Stimulated activated CD8-positive, alpha-beta memory T cell treated with anti-CD3 and anti-CD28 coated beads, Interleukin-2, amount 100 ng/mL, for 48 hours (primary cell): ENCODE results near the gene ETHE1.
"Not testable (repeated sequence)": the region's sequence is repeated elsewhere in the genome, so short reads cannot be mapped to it uniquely, and the experiment has no call there.

Experiments used
- DNase-seq, 2 donors: peaks; one replicate each; pipeline ENCODE4 v3.0.0-alpha.2; 2020; ENCODE audit warnings: low read depth in 2 of 2

ETHE1 gene

DNA sequence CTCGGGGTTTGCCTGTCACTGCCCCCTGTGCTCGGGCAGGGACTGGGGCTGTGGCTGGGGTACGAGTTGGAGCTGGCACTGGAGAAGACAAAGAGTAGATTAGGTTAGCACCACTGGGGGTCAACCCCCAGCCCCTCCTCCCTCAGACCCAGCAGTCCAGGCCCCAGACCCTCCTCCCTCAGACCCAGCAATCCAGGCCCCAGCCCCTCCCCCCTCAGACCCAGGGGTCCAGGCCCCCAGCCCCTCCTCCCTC lies 25.1 kb upstream of the ETHE1 start:
- DNase-seq: no peak

DNA sequence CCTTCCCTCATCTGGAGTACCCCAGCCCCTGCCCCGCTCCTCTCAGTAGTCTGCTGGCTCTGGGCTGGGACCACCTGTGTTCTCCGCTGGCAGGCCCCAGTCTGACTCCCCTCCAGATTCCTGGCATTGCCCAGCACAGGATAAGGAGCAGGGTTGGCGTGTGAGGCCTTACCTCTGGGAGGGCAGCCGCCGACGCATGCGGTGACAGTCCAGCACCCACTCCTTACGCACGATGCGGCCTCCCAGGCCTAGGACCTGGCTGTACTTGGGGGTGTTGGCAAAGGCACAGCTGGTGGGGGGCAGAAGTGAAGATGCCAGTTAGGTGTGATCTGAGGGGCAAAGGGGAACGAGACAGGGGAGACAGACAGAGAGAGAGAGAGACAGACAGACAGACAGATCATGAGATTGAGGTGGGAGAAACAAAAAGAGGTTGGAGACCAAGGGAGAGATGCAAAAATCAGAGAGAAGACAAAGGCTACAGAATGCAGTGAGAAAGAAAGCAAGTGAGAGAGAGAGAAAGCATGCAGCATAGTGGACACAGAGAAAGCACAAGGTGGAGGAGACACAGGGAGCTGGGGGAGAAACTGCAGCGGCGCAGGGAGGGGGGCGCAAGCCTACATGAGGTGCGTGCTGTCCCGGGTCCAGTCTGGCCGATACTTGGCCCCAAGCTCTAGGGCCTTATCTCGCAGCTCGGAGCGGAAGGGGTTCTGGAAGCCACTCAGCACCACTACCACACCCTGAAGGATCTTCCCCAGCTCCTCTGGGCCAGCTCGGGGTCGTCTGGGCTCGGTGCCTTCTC lies 24.6 kb upstream of the ETHE1 start:
- no peak for DNase-seq

DNA sequence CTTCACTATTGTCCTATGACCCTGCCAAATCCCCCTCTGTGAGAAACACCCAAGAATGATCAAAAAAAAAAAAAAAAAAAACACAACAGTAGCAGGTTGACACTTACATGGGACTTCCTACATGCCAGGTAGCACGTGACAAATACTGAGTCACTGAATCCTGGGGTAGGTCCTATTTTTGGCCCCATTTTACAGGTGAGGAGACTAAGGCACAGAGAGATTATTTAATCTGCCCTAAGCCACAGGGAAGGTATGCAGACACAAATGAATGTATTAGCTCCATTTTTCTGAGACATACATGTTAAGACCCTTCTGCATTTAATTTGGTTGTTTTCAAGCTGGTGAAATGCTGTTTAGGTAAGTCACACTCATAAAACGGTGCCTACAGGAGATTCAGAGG lies 21.7 kb upstream of the ETHE1 start:
- DNase-seq: no peak

DNA sequence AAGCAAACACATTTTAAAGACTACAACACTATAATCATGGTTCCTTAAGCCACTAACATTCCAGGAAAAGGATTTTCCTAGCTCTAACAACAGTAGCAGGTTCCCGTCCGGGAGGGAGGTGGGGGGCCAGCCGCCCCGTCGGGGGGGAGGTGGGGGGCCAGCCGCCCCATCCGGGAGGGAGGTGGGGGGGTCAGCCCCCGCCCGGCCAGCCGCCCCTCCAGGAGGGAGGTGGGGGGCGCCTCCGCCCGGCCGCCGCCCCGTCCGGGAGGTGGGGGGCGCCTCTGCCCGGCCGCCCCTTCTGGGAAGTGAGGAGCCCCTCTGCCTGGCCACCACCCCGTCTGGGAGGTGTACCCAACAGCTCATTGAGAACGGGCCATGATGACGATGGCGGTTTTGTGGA lies 20.9 kb upstream of the ETHE1 start:
- DNase-seq: not testable (repeated sequence)

DNA sequence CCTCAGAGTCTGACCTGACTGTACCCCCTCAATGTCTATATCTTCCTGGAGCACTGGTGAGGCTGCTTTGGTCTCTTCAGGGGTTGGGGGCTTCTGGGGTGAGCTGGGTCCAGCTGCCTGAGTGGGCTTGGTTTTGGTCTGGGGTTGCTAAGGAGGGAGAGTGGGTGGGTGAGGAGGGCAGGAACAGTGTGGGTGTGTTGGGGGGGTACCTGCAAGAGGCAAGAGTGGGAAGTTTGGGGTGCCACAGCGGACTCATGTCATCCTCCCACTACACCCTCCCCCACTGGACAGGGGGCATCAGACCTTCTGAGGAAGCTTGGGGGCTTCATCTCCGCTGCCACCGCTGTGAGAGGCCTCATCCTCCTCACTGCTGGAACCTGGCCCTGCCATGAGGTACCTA lies 19.6 kb upstream of the ETHE1 start:
- DNase-seq: no peak

DNA sequence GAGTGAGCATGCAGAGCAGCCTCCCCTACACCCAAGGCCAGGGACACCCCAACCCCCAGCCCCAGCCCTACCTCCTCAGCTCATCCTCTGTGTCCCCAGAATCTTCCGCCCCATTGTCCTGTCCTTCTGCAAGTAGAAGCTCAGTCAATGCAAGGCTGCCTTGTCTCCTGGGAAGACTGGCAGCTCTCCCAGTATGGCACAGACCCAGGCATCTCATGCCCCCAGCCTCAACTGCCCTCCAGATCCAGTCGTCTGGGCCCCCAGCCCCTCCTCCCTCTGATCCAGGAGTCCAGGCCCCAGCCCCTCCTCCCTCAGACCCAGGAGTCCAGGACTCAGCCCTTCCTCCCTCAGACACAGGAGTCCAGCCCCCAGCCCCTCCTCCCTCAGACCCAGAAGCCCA lies 19.0 kb upstream of the ETHE1 start:
- no peak for DNase-seq

DNA sequence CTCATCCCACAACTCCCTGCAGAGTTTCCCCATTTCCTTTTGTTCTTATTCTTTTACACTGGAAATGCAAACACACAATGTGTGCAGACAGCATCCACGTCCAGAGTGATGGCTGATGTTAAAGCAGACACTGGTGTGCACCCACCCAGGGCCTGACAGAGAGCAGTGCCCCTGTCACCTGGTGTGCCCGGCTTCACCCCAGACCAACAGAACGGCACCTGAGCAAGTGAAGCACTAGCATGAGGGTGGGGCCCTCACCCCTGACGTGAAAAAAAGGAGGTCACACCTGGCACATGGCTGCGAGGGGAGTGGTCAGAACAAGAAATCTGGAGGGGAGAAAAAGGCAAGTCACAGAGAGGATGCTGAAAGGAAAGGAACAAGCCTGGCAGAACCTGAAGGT lies 18.3 kb upstream of the ETHE1 start:
- no peak for DNase-seq

DNA sequence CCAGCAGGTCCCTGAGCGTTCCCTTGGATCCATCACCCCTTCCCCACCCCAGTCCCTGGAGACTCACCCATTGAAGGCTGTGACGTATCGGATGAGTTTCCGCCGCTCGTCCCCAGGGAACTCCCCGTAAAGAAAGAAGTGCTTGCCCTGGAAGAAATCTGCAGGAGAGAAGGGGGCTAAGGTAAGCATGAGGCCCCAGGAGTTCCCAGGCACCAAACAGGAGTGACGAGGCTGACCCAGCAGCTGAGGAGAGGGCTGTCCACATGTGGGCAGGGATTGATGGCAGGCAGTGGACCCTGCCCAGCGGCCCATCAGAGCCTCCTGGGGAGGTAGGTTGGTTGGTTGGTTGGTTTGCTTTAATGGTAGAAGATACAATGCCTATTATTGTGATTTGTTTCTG lies 17.1 kb upstream of the ETHE1 start:
- DNase-seq: no peak

DNA sequence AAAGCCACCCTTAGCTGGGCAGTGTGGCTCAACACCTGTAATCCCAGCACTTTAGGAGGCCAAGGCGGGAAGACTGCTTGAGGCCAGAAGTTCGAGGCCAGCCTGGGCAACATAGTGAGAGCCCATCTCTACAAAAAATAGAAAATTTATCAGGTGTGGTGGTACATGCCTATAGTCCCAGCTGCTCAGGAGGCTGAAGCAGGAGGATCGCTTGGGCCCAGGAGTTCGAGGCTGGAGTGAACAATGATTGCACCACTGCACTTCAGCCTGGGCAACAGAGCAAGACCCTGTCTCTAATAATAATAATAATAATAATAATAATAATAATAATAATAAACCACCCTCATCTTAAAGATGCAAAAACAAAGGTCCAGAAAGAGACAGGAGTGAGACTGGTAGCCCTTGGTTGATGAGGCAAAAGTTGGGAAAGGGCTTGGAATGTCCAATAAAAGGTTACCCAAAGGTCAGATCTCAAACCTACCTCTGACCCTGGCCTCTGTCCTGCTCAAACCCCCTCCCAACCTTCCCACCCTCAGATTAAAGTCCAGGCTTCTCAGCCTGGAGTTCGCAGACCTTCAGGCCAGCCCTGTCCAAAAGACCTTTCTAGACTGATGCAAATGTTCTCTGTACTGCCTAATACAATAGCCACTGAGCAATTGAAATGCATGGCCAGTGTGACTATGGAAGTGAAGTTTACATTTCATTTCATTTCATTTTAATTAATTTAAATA lies 15.1 kb upstream of the ETHE1 start:
- no peak for DNase-seq

DNA sequence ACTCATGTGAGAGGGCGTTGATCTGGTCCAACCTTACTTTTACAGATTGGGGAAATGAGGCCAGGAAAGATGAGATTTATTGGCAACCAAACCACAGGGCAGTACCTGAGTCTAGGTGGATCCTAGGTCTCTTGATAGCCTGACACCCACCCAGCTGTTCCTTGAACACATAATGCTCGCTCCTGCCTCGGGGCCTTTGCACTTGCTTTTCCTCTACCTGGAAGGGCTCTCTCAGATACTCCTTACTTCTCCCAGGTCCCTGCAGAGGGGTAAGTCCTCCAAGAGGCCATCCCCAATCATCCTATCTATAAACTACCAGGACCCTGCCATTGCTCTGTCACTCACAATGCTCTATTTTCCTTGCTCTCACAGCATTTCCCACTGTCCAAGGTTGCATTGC lies 13.4 kb upstream of the ETHE1 start:
- no peak for DNase-seq

DNA sequence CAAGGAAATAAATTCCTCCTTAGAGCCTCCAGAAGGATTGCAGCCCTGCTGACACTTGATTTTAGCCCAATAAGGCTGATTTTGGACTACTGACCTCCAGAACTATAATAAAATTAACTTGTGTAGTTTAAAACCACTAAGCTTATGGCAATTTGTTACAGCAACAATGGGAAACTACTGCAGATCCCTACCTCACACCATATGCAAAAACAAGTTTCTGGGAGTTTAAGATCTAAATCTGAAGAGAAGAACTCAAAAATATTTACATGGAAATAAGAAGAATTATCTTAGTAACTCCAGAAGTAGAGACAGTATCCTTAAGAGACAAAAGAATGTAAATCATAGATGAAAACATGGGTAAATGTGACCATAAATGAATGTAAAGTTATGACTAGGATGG lies 11.9 kb upstream of the ETHE1 start:
- no peak for DNase-seq

DNA sequence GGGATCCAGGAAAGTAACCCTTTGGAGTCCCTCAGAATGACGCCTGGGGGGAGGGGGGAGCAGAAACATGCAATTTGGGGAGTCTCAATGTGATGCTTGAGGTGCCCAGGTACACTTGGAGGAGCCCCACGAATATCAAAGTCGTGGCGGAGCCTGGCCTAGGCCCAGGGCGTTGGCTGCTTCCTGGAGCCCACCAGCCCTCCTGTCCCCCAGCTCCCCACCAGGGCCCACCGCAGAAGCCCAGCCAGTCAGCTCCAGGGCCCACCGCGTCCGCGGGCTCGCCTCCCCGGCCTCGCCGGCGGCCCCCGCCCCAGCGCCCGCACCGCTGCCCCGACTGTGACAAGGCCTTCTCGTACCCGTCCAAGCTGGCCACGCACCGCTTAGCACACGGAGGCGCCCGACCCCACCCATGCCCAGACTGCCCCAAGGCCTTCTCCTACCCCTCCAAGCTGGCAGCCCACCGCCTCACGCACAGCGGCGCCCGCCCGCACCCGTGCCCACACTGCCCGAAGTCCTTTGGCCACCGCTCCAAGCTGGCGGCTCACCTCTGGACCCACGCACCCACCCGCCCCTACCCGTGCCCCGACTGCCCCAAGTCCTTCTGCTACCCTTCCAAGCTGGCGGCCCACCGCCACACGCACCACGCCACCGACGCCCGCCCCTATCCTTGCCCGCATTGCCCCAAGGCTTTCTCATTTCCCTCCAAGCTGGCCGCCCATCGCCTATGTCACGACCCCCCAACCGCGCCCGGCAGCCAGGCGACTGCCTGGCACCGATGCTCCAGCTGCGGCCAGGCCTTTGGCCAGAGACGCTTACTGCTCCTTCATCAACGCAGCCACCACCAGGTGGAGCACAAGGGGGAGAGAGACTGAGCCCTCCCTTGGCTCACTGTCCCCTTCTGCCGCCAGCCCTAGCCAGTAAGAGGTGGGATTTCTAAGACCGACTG lies 8.1 kb upstream of the ETHE1 start:
- DNase-seq: peak in 1 of 2 donors; percentile 18

DNA sequence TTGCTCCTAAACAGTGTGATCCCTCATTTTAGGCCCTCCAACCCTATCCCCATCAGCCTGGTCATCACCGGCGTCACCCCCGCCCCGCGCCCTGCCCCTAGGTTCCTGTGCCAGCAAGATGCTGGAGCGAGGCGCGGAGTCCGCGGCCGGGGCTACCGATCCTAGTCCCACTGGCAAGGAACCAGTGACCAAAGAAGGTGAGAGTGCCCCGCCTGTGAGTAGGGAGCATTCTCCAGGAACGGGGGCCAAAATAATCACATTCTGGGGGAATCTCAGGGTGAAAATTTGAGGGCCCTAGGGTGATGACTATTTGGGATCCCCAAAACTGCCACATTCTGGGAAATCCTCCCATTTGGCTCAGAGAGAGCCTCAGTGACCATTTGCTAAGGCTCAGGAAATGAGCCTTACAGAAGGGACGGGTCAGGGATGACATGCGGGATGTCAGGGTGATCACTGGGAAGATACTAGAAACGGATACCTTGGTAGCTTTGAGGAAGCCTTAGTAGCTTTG lies 7.4 kb upstream of the ETHE1 start:
- no peak for DNase-seq

DNA sequence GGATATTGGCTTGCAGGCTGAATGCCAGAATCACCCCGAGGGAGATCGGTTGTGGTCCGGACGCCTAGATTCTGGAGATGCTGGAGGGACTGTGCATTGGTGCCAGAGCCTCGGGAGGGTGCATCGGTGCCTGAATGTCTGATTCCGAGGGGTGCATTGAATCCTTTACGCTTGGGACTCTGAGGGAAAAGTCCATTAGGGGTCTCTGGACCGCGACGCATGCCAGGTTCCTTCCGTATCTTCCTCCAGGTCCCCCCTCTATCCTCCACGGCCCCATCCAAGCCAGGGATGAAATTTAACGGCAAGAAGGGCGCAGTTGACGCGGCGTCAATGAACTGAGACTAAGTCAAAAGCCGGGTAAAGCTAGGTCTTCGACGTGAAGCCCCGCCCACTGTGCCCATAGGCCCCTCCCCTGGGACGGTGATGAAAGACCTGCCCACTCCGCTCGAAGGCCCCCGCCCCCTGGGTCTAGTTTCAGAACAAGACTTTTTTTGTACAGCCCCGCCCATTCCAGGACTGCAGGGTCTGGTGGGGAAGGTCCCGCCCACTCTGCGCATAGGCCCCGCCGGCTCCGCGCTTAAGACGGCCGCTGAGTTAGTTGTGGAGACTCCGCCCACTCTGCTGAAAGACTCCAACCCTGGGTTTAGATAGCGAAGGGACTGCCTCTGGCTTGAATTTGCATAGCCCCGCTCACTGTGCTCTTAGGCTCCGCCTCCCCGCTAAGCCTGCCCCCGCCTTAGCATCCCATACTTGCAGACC lies 6.7 kb upstream of the ETHE1 start:
- peak; percentile 90 to 97 for DNase-seq

DNA sequence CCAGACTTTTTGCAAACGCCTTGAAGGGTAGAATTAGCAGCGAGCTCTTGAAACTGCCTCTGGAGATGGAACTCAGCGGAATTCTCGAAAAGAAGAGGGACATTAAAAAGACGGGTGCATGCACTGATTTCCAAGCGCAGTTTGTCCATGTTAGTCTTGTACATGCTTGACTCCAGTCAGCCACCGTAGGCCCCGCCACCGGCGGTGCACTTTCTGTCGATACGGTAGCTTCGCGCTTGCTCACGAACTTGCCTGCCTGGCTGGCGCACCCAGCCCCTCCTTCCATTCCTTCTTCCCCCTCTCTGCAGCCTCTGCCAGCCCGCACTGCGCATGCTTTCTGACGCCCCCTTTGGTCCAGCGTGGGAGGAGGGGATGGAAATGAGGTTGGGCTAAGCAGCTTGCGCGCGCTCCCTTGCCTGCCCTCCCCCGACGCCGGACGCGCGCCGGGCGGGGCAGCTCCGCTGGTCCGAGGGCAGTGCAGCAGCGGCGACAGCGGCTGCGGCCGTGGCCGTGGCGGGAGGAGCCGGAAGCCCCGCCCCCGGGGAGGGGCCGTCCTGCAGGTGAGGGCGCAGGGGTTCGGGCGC lies 6.1 kb upstream of the ETHE1 start, which contains the start of gene ZNF575:
Gene ZNF575 (plus strand): TSS at position 227 of the 584 bp plus-strand sequence. CDS start 1,235 bp downstream, outside the sequence.
- DNase-seq: peak; percentile 77 to 88

DNA sequence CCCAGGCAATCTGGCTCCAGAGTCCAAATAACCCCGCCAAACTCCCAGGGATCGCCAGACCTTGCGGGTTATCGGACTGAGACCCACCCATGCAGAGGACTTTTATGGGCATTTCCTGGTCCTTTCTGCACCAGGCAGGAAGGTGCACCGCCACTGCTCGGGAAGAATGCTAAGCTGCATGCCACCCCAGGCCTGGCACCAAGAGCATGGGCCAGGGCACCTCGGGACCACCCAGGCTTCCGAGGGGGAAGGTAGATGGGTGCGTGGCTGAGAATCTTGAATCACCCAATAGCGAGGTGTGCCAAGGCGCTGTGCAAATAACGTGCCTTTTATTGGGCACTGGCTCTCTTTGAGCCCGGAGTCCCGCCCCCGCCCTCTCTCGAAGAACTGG lies 5.6 kb upstream of the ETHE1 start:
- peak; percentile 21 to 56 for DNase-seq

DNA sequence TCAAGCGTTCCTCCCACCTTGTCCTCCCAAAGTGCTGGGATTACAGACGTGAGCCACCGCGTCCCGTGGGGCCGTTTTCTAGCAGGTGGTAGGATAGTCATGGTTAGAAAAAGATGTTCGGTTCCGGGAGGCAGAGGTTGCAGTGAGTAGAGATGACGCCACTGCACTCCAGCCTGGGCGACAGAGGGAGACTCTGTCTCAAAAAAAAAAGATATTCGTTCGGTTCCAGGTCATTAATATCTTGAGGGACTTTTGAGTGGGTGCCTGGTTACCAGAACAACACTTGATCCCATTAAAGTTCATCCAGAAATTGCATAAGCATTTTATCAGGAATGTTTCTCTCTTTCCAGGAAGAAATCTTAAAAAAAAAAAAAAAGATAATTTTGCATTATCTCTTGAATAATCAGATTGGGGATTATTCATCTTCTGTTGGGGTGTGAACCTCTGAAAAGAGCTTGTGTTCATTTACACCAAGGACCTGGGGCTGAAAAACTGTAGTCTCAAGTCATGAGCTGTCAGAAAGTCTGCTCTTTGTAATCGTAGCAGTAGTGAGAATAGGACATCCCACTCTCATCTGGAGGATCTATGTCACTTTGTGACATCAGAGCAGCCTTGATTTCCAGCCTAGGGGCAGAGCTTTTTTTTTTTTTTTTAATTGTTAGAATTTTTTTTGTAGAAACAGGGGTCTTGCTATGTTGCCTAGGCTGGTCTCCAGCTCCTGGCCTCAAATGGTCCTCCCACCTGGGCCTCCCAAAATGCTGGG lies 1.0 kb upstream of the ETHE1 start:
- DNase-seq: no peak

DNA sequence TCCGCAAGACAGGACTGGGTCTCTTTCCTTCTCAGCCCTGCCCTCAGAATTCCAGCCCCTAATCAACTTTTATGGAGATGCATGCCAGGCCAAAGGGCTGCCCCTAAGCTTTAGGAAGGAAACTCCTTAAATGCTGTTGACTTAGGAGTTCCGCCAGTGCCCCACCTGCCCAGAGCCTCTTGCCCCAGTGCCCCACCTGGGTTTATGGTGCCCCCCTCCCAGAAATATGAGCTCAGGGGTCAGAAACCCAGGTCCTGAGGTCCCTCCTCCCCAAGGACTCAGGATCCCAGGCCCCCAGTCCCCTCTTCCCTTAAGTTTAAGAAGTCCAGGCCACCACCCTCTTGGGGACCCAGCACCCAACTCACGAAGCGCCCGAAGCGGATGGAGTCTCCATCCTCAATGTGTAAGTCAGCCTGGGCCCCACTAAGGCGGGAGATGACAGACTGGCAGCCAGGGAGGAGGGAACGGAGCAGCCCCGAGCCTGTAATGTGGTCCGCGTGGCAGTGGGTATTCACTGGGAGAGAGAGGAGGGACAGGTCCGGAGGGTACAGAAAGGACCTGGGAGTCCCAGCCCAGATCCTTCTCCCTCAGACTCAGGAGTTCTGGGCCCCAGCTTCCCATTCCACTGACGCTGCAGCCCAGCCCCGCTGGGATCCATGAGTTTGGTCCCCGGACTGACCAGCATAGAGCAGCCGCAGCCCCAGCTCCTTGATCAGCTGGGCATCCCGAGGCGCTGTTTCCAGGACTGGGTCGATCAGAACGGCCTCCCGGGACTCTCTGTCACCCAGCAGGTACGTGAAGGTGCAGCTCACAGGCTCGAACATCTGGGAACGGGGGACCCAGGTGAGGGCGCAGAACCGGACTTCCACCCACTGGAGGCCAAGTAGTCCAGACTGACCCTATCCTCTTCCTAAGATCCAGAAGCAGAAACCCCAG lies 897 bp downstream of the ETHE1 start:
- DNase-seq: no peak
